Measurements from ENCODE around the gene MINDY4B. TPM values are rescaled to one million over a fixed set of nuclear protein-coding genes. Genes with fewer than 3 reads are reported as not detected.

MINDY4B gene
- total and polyA plus RNA-seq, 2 of the 13 experiments (the other 11 are each of a cell fraction or from before 2014, with no cell fraction given) = not detected

- Histone ChIP-seq H3K4me2 (ENCODE audit: low read depth, low read length) (no peak overlapping the region), H3K36me3 (replicated peaks in 1 of 2; ENCODE audit: control insufficient read depth in 1 of 2, insufficient read depth in 2 of 2, low read length in 2 of 2) (no peaks in the 10 kb centered on the region), H3K79me2 (ENCODE audit: insufficient read depth, low read length) (no peaks in the 10 kb centered on the region), H4K20me1 (ENCODE audit: insufficient read depth, low read length) (no peaks in the 10 kb centered on the region), H3K27ac (ENCODE audit: extremely low read length, insufficient read depth, low read length) (no peak overlapping the region), H3K27me3 (ENCODE audit: control insufficient read depth in 1 of 2, insufficient read depth in 2 of 2, low read length in 2 of 2) (peaks cover 0 to 1% of the 10 kb centered on the region in 2 experiments; a peak in 2 of 5 replicates), H3K9ac (ENCODE audit: insufficient read depth, low read depth, low read length) (no peak overlapping the region), H3K9me3 (ENCODE audit: low read length) (no peaks in the 10 kb centered on the region), H3K4me1 (ENCODE audit: insufficient read depth, low read length) (peaks cover 19% of the 10 kb centered on the region; the same call in 1 of the 2 replicates), H2AFZ (ENCODE audit: low read length) (no peak overlapping the region), H3K4me3 (replicated peaks in 1 of 3; ENCODE audit: insufficient read depth in 1 of 3, low read depth in 2 of 3, low read length in 3 of 3) (no peak overlapping the region)
- in situ Hi-C loops (cut with HindIII; ENCODE audit: extremely low pct_ligation_motif_present, low pct_unique_long_range_greater_than_20kb) (no loop called here), intact Hi-C loops (cut with micrococcal nuclease; ENCODE audit: unreplicated experiment) (no loop called here)
- ChIA-PET CTCF (ENCODE audit: low intra/inter-chr PET ratio, low total read pairs) (no interaction called here), POLR2A (no interaction called here)
- no TSS peak for BruUV-seq (replicated peaks)
- FAIRE-seq = no peak
- DNase-seq (ENCODE audit: low spot score) = no peak
- WGBS (ENCODE audit: low lambda C conversion rate) = 19% methylated on average over 1 of the region's 1 CpG
- ATAC-seq = no peak
- TF ChIP-seq ZNF691 (CRISPR knock-in tag; IDR thresholded peaks at IDR 0.05; ENCODE audit: borderline replicate concordance, low read depth) = no peak
- TF ChIP-seq SOX13 (IDR thresholded peaks at IDR 0.05) = no peak
- no peak for TF ChIP-seq SOX13 (CRISPR knock-in tag; conservative IDR thresholded peaks at IDR 0.05 in 1 of 2, IDR thresholded peaks at IDR 0.05 in 1 of 2)
- TF ChIP-seq TP53 (CRISPR knock-in tag; conservative IDR thresholded peaks at IDR 0.05) = no peak
- TF ChIP-seq, protein P1, sequence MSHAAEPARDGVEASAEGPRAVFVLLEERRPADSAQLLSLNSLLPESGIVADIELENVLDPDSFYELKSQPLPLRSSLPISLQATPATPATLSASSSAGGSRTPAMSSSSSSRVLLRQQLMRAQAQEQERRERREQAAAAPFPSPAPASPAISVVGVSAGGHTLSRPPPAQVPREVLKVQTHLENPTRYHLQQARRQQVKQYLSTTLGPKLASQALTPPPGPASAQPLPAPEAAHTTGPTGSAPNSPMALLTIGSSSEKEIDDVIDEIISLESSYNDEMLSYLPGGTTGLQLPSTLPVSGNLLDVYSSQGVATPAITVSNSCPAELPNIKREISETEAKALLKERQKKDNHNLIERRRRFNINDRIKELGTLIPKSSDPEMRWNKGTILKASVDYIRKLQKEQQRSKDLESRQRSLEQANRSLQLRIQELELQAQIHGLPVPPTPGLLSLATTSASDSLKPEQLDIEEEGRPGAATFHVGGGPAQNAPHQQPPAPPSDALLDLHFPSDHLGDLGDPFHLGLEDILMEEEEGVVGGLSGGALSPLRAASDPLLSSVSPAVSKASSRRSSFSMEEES (CRISPR knock-in tag; IDR thresholded peaks at IDR 0.05) = no peak
- no peak for TF ChIP-seq NFYC (CRISPR knock-in tag; IDR thresholded peaks at IDR 0.05)
- no peak for TF ChIP-seq ZNF33A (CRISPR knock-in tag; IDR thresholded peaks at IDR 0.05; ENCODE audit: borderline replicate concordance)
- no peak for TF ChIP-seq CBX1 (IDR thresholded peaks at IDR 0.05; ENCODE audit: low read depth)
- no peak for TF ChIP-seq STAG1 (CRISPR knock-in tag; IDR thresholded peaks at IDR 0.05)
- no peak for TF ChIP-seq KAT2B (IDR thresholded peaks at IDR 0.05; ENCODE audit: borderline replicate concordance, low read depth, low read length)
- no peak for TF ChIP-seq SCMH1 (CRISPR knock-in tag; IDR thresholded peaks at IDR 0.05; ENCODE audit: borderline replicate concordance)
- TF ChIP-seq ETV5 (CRISPR knock-in tag; IDR thresholded peaks at IDR 0.05; ENCODE audit: borderline replicate concordance) = no peak
- TF ChIP-seq ZNF343 (CRISPR knock-in tag; IDR thresholded peaks at IDR 0.05) = no peak
- TF ChIP-seq PPARG (CRISPR knock-in tag; conservative IDR thresholded peaks at IDR 0.05) = no peak
- no peak for TF ChIP-seq ZKSCAN1 (IDR thresholded peaks at IDR 0.05; ENCODE audit: low read length)
- no peak for TF ChIP-seq HHEX (CRISPR knock-in tag; IDR thresholded peaks at IDR 0.05)
- TF ChIP-seq, protein P2, sequence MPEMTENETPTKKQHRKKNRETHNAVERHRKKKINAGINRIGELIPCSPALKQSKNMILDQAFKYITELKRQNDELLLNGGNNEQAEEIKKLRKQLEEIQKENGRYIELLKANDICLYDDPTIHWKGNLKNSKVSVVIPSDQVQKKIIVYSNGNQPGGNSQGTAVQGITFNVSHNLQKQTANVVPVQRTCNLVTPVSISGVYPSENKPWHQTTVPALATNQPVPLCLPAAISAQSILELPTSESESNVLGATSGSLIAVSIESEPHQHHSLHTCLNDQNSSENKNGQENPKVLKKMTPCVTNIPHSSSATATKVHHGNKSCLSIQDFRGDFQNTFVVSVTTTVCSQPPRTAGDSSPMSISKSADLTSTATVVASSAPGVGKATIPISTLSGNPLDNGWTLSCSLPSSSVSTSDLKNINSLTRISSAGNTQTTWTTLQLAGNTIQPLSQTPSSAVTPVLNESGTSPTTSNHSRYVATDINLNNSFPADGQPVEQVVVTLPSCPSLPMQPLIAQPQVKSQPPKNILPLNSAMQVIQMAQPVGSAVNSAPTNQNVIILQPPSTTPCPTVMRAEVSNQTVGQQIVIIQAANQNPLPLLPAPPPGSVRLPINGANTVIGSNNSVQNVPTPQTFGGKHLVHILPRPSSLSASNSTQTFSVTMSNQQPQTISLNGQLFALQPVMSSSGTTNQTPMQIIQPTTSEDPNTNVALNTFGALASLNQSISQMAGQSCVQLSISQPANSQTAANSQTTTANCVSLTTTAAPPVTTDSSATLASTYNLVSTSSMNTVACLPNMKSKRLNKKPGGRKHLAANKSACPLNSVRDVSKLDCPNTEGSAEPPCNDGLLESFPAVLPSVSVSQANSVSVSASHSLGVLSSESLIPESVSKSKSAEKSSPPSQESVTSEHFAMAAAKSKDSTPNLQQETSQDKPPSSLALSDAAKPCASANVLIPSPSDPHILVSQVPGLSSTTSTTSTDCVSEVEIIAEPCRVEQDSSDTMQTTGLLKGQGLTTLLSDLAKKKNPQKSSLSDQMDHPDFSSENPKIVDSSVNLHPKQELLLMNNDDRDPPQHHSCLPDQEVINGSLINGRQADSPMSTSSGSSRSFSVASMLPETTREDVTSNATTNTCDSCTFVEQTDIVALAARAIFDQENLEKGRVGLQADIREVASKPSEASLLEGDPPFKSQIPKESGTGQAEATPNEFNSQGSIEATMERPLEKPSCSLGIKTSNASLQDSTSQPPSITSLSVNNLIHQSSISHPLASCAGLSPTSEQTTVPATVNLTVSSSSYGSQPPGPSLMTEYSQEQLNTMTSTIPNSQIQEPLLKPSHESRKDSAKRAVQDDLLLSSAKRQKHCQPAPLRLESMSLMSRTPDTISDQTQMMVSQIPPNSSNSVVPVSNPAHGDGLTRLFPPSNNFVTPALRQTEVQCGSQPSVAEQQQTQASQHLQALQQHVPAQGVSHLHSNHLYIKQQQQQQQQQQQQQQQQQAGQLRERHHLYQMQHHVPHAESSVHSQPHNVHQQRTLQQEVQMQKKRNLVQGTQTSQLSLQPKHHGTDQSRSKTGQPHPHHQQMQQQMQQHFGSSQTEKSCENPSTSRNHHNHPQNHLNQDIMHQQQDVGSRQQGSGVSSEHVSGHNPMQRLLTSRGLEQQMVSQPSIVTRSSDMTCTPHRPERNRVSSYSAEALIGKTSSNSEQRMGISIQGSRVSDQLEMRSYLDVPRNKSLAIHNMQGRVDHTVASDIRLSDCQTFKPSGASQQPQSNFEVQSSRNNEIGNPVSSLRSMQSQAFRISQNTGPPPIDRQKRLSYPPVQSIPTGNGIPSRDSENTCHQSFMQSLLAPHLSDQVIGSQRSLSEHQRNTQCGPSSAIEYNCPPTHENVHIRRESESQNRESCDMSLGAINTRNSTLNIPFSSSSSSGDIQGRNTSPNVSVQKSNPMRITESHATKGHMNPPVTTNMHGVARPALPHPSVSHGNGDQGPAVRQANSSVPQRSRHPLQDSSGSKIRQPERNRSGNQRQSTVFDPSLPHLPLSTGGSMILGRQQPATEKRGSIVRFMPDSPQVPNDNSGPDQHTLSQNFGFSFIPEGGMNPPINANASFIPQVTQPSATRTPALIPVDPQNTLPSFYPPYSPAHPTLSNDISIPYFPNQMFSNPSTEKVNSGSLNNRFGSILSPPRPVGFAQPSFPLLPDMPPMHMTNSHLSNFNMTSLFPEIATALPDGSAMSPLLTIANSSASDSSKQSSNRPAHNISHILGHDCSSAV (CRISPR knock-in tag; IDR thresholded peaks at IDR 0.05; ENCODE audit: borderline replicate concordance) = no peak
Observed at GRCh38 chr3:150828261-150828660, 77.0 kb downstream of the MINDY4B start.
